Effector memory CD4-positive, alpha-beta T cell (primary cell): Measurements from ENCODE around the gene CBLL1.

Experiments
- DNase-seq, 3 donors: peaks; one replicate each; pipeline ENCODE4 v3.0.0-alpha.2; 2020
- H3K27ac ChIP-seq: 2 replicates; pipeline ENCODE4 v1.7.0; 2013; ENCODE audit warnings: mild to moderate bottlenecking, low read length, moderate library complexity; ENCODE audit not compliant: insufficient read depth, poor library complexity, severe bottlenecking
- H3K27me3 ChIP-seq: replicated peaks from 2 replicates; pipeline ENCODE4 v1.7.0; 2013; ENCODE audit warnings: mild to moderate bottlenecking, low read length; ENCODE audit not compliant: insufficient read depth, control insufficient read depth, poor library complexity, severe bottlenecking
- H3K36me3 ChIP-seq: 2 replicates; pipeline ENCODE4 v1.7.0; 2013; ENCODE audit warnings: mild to moderate bottlenecking, low read length, moderate library complexity; ENCODE audit not compliant: control insufficient read depth, insufficient read depth
- H3K4me1 ChIP-seq: 2 replicates; pipeline ENCODE4 v1.7.0; 2013; ENCODE audit warnings: low read length, mild to moderate bottlenecking; ENCODE audit not compliant: control insufficient read depth, insufficient read depth, poor library complexity, severe bottlenecking
- H3K4me3 ChIP-seq: 2 replicates; pipeline ENCODE4 v1.7.0; 2013; ENCODE audit warnings: low read length, low read depth, mild to moderate bottlenecking; ENCODE audit not compliant: insufficient read depth, poor library complexity, severe bottlenecking
- H3K9me3 ChIP-seq: 2 replicates; pipeline ENCODE4 v1.7.0; 2013; ENCODE audit warnings: mild to moderate bottlenecking, low read length, moderate library complexity; ENCODE audit not compliant: control insufficient read depth

The CBLL1 gene

DNA sequence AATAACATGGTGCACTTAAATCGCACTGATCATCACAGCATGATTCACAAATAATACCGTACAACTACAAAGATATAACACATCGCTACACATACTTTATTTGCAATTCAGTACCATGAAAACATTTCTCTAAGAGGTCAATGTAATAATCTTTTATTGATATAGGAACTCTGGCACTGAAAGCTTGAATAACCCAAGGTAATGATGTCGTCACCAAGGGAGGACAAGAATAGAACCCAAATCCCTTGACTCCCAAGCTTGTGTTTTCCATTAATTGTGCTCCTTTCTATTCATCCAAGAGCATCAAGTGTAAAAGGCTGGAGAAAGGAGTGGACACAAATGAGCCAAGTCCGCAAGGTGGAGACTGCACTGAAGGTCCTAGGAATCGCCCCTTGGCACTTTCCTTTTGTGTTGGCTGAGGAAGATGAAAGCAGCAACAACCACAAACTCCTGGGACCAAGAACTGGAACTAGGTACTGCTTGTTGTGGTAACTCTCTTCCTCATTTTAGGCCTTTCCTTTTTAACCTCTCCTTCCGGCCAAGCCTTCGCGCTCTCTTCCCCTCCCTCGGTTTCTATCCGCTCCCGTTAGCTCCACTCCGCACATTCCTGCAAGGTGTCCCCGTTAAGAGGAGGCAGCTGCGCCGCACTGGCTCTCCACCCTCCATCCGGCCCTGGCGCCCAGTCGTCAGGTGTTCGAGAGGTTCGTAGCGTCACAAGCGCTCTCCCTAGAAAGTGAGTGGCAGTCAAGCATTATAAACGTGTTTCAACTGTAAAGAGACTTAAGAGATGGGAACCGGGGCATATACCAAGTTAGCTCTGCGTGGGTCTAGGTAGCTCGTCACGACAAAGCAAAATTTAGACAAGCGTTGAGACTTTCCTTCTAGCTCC is 1.0 kb upstream of the CBLL1 start:
- H3K27me3 ChIP-seq = no peaks in the 10 kb centered on the region
- H3K4me1 ChIP-seq = peaks cover 35% of the 10 kb centered on the region
- H3K4me3 ChIP-seq = peak overlapping the region; percentile 79
- H3K36me3 ChIP-seq = no peaks in the 10 kb centered on the region
- H3K9me3 ChIP-seq = no peaks in the 10 kb centered on the region
- DNase-seq = peak in 1 of 3 donors; percentile 38
- H3K27ac ChIP-seq = peak overlapping the region; percentile 100

- Histone ChIP-seq H3K4me3 (peak overlapping the region; percentile 79), H3K27ac (peak overlapping the region; percentile 100), H3K4me1 (peaks cover 35% of the 10 kb centered on the region), H3K9me3 (no peaks in the 10 kb centered on the region), H3K27me3 (no peaks in the 10 kb centered on the region), H3K36me3 (peaks cover 4% of the 10 kb centered on the region)
- no peak for DNase-seq
Measured at GRCh38 chr7:107744345-107744750, 406 bp downstream of the CBLL1 start.

DNA sequence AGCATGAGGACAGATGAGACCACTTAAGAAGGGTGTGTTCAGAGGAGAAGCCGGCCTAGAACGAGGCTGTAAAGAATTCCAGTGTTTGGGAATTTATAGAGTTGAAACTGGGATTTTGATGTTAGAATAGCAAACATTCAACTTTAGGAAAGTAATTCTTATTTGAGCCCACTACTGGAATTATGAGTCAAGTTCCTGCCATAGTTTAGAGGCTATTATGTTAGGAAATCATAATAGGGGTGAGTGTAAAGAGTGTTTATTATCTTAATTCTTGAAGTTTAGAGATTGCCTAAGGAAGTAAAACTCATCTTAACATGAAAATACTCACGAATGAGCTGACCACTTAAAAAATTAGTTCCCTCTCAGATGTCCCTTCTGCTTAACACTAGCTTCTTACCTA is 2.1 kb downstream of the CBLL1 start:
- Histone ChIP-seq H3K9me3 (no peaks in the 10 kb centered on the region), H3K4me3 (no peak overlapping the region), H3K27me3 (no peaks in the 10 kb centered on the region), H3K27ac (peak overlapping the region; percentile 35), H3K36me3 (peaks cover 16% of the 10 kb centered on the region), H3K4me1 (peaks cover 35% of the 10 kb centered on the region)
- no peak for DNase-seq

DNA sequence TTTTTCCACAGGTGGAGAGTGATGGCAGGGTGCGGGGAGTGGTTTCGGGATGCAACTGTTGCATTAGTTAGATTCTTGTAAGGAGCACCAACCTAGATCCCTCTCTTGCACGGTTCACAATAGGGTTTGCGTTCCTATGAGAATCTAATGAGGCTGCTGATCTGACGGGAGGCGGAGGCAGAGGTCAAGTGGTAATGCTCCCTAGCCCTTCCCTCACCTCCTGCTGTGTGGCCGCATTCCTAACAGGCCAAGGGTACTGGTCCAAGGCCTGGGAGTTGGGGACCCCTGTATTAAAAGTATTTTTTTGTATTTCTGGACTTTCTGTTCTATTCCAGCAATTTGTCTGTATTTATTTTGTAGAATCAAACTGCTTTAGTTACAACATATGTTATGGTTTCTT is 7.2 kb downstream of the CBLL1 start:
- H3K36me3 ChIP-seq = peaks cover 61% of the 10 kb centered on the region
- no peak for DNase-seq
- H3K4me1 ChIP-seq = peaks cover 14% of the 10 kb centered on the region

DNA sequence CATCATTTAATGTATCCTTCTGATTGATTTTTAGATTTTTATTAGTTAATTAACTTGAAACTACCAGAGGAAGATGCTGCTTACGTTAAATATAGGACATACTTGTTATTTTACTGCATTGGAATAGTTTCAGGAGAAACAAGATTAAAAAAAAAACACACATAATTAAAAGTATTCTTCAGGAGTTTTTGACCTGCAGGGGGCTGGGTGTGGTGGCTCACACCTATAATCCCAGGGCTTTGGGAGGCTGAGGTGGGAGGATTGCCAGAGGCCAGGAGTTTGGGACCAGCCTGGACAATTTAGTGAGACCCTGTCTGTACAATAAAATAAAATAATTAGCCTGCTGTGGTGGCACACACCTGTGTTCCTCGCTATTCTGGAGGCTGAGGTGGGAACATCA is 10.7 kb downstream of the CBLL1 start:
- no peaks in the 10 kb centered on the region for H3K4me1 ChIP-seq
- H3K36me3 ChIP-seq = peaks cover 89% of the 10 kb centered on the region
- H3K27me3 ChIP-seq = no peaks in the 10 kb centered on the region
- H3K27ac ChIP-seq = no peak overlapping the region
- H3K4me3 ChIP-seq = no peak overlapping the region
- H3K9me3 ChIP-seq = no peaks in the 10 kb centered on the region
- DNase-seq = no peak

More for the DNA sequence above, 7.2 kb downstream of the CBLL1 start:
- no peak overlapping the region for H3K27ac ChIP-seq
- no peaks in the 10 kb centered on the region for H3K9me3 ChIP-seq
- no peaks in the 10 kb centered on the region for H3K27me3 ChIP-seq
- no peak overlapping the region for H3K4me3 ChIP-seq

DNA sequence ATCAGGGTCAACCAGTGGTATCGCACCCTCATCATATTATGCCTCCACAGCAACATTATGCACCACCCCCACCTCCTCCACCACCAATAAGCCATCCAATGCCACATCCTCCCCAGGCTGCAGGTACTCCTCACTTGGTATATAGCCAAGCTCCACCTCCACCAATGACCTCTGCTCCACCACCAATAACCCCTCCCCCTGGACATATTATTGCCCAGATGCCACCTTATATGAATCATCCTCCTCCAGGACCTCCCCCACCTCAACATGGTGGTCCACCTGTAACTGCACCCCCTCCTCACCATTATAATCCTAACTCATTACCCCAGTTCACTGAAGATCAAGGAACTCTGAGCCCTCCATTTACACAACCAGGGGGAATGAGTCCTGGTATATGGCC is 14.7 kb downstream of the CBLL1 start:
- H3K27me3 ChIP-seq = no peaks in the 10 kb centered on the region
- H3K36me3 ChIP-seq = peaks cover 61% of the 10 kb centered on the region
- DNase-seq = no peak
- no peak overlapping the region for H3K4me3 ChIP-seq
- H3K4me1 ChIP-seq = no peaks in the 10 kb centered on the region
- H3K27ac ChIP-seq = no peak overlapping the region
- no peaks in the 10 kb centered on the region for H3K9me3 ChIP-seq

DNA sequence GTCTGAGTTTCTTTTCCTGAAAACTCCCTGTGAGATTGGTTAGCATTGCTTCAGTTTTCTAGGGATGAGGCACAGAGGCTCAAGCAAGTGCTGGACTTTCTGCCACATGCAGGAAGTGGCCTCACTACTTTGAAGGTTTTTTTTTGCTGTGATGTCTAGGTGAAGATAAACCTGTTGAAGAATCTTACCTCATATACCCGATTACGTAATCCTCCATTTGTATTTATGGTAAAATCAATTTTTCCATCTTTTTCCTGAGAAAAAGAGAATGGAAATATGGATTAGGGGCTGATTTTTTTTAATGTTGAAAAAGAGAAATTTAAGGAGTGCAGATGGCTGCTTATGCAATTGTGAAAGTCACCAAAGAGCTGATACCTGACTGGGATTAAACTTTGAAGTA is 23.4 kb downstream of the CBLL1 start:
- Histone ChIP-seq H3K4me3 (no peak overlapping the region), H3K9me3 (no peaks in the 10 kb centered on the region), H3K27ac (no peak overlapping the region), H3K4me1 (no peaks in the 10 kb centered on the region), H3K27me3 (no peaks in the 10 kb centered on the region), H3K36me3 (no peaks in the 10 kb centered on the region)
- no peak for DNase-seq

DNA sequence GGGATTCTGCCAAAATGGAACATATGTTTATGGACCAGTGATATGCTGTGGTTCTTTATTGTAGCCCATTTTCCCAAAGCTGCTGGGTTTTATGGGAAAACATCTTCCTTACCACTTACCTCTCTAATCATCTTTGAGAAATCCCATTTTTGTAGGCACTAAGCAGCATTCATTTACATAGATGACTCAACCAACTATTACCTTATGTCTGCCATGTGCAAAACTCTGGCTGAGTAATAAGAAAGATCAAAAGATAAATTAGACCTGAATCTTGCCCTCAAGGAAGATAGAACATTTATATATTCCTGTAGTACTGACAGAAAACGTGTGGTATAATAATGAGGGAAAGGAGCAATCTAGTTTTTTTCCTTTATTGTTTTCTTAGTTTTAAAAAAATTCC is 24.3 kb downstream of the CBLL1 start:
- no peaks in the 10 kb centered on the region for H3K9me3 ChIP-seq
- H3K27ac ChIP-seq = no peak overlapping the region
- H3K4me1 ChIP-seq = no peaks in the 10 kb centered on the region
- DNase-seq = no peak
- no peaks in the 10 kb centered on the region for H3K27me3 ChIP-seq
- H3K4me3 ChIP-seq = no peak overlapping the region
- no peaks in the 10 kb centered on the region for H3K36me3 ChIP-seq

GRCh38 chr7:107773027-107773426 is 29.1 kb downstream of the CBLL1 start:
- Histone ChIP-seq H3K4me1 (no peaks in the 10 kb centered on the region), H3K27me3 (no peaks in the 10 kb centered on the region), H3K4me3 (no peak overlapping the region), H3K36me3 (no peaks in the 10 kb centered on the region), H3K9me3 (no peaks in the 10 kb centered on the region), H3K27ac (no peak overlapping the region)
- no peak for DNase-seq

DNA sequence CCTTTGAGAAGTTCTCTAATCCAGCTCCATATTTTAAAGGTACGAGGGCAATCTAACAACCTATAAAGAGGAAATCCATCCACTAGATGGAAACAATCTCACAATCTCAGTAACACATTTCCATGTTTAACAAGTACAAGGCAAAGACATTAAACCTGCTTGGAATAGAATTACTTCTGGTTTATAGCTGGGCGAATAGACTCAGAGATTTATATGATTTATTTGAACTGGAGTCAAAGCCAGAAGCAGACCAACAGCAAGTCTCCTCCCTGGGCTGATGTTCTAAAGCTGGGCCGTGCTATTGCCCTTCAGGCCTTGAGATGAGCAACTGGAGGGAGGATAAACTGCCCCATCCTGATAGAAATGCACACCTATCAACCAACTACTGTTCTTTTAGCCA is 33.8 kb downstream of the CBLL1 start:
- no peaks in the 10 kb centered on the region for H3K9me3 ChIP-seq
- H3K36me3 ChIP-seq = no peaks in the 10 kb centered on the region
- no peak overlapping the region for H3K27ac ChIP-seq
- no peaks in the 10 kb centered on the region for H3K4me1 ChIP-seq
- no peak overlapping the region for H3K4me3 ChIP-seq
- DNase-seq = no peak
- no peaks in the 10 kb centered on the region for H3K27me3 ChIP-seq
